ENCODE measurements around the gene ZBTB24. TPM values are rescaled to one million over a fixed set of nuclear protein-coding genes. Genes with fewer than 3 reads are reported as not detected.

ZBTB24 gene
- total and polyA plus RNA-seq, 2 of the 13 experiments (the other 11 are each of a cell fraction or from before 2014, with no cell fraction given) = 1.5 to 6.2 TPM

- TF ChIP-seq ZNF770 (CRISPR knock-in tag; IDR thresholded peaks at IDR 0.05) = no peak
- 0 out of 2 replicates have a peak, but pooled peaks have one; percentile 47 for TF ChIP-seq ZNF577 (CRISPR knock-in tag; IDR thresholded peaks at IDR 0.05; ENCODE audit: borderline replicate concordance, low read depth)
- TF ChIP-seq CBX5 (CRISPR knock-in tag; IDR thresholded peaks at IDR 0.05; ENCODE audit: borderline replicate concordance) = no peak
- TF ChIP-seq ISL2 (CRISPR knock-in tag; IDR thresholded peaks at IDR 0.05) = 0 out of 2 replicates have a peak, but pooled peaks have one; percentile 9
- no peak for TF ChIP-seq ZNF280B (CRISPR knock-in tag; IDR thresholded peaks at IDR 0.05; ENCODE audit: borderline replicate concordance)
- TF ChIP-seq MYPOP (CRISPR knock-in tag; IDR thresholded peaks at IDR 0.05) = no peak
- TF ChIP-seq ZNF614 (CRISPR knock-in tag; IDR thresholded peaks at IDR 0.05; ENCODE audit: borderline replicate concordance) = peak; percentile 16; the same call in 1 of the 2 replicates
- no peak for TF ChIP-seq RNF219 (CRISPR knock-in tag; IDR thresholded peaks at IDR 0.05)
- no peak for TF ChIP-seq ZNF382 (CRISPR knock-in tag; IDR thresholded peaks at IDR 0.05; ENCODE audit: borderline replicate concordance)
- TF ChIP-seq NFKB2 (CRISPR knock-in tag; IDR thresholded peaks at IDR 0.05; ENCODE audit: borderline replicate concordance) = no peak
- TF ChIP-seq PLRG1 (conservative IDR thresholded peaks at IDR 0.05) = no peak
- TF ChIP-seq THYN1 (CRISPR knock-in tag; IDR thresholded peaks at IDR 0.05; ENCODE audit: borderline replicate concordance, low read depth) = no peak
- TF ChIP-seq STAT5B (CRISPR knock-in tag; IDR thresholded peaks at IDR 0.05) = no peak
- TF ChIP-seq ZHX2 (IDR thresholded peaks at IDR 0.05; ENCODE audit: low read depth) = no peak
- TF ChIP-seq ZHX2 (CRISPR knock-in tag; IDR thresholded peaks at IDR 0.05; ENCODE audit: borderline replicate concordance) = no peak
These were observed 41.8 kb downstream of the ZBTB24 start (continued) for GRCh38 chr6:109441069-109441816.
